GM19455 (cell line): ENCODE results near the gene KANK3.
"Not testable (repeated sequence)": the region's sequence is repeated elsewhere in the genome, so short reads cannot be mapped to it uniquely, and the experiment has no call there.

Source experiments
- ATAC-seq: cut with Tn5 transposase; IDR thresholded peaks from one replicate; pipeline ENCODE4 v1.9.1; 2021; ENCODE audit not compliant: unreplicated experiment

The KANK3 gene

GRCh38 chr19:8371011-8371804 is 28.1 kb upstream of the KANK3 start:
- no peak for ATAC-seq

- ATAC-seq = no peak
Observed at GRCh38 chr19:8370176-8371010, 27.3 kb upstream of the KANK3 start.

GRCh38 chr19:8367327-8368001 is 24.4 kb upstream of the KANK3 start:
- no peak for ATAC-seq

- ATAC-seq = no peak
Observed at GRCh38 chr19:8366961-8367326, 23.9 kb upstream of the KANK3 start.

GRCh38 chr19:8366121-8366581 is 23.1 kb upstream of the KANK3 start:
- ATAC-seq = no peak

GRCh38 chr19:8363803-8364771 is 21.0 kb upstream of the KANK3 start, which contains the start of gene ANGPTL4:
Gene ANGPTL4, plus strand, starts transcription at chr19:8364155. Its CDS starts 167 bp downstream, at chr19:8364322.
- no peak for ATAC-seq

- no peak for ATAC-seq
Observed at GRCh38 chr19:8361921-8362793, 19.1 kb upstream of the KANK3 start.

- ATAC-seq = no peak
Observed at GRCh38 chr19:8360196-8360595, 17.1 kb upstream of the KANK3 start.

- no peak for ATAC-seq
Observed at GRCh38 chr19:8358948-8359347, 15.9 kb upstream of the KANK3 start.

GRCh38 chr19:8357007-8357521 is 14.0 kb upstream of the KANK3 start:
- ATAC-seq = no peak

- ATAC-seq = no peak
Observed at GRCh38 chr19:8355631-8356402, 12.8 kb upstream of the KANK3 start.

- ATAC-seq = not testable (repeated sequence)
Observed at GRCh38 chr19:8352845-8353244, 9.8 kb upstream of the KANK3 start.

- ATAC-seq = no peak
Observed at GRCh38 chr19:8352134-8352827, 9.2 kb upstream of the KANK3 start.

GRCh38 chr19:8349629-8350372 is 6.7 kb upstream of the KANK3 start:
- not testable (repeated sequence) for ATAC-seq

GRCh38 chr19:8343483-8343844 is 402 bp upstream of the KANK3 start:
- no peak for ATAC-seq

- ATAC-seq = no peak
Observed at GRCh38 chr19:8342316-8342683, 762 bp downstream of the KANK3 start.

GRCh38 chr19:8341504-8341903 is 1.6 kb downstream of the KANK3 start:
- ATAC-seq = not testable (repeated sequence)
